ENCODE data around the gene PDE4D.

PDE4D gene

DNA sequence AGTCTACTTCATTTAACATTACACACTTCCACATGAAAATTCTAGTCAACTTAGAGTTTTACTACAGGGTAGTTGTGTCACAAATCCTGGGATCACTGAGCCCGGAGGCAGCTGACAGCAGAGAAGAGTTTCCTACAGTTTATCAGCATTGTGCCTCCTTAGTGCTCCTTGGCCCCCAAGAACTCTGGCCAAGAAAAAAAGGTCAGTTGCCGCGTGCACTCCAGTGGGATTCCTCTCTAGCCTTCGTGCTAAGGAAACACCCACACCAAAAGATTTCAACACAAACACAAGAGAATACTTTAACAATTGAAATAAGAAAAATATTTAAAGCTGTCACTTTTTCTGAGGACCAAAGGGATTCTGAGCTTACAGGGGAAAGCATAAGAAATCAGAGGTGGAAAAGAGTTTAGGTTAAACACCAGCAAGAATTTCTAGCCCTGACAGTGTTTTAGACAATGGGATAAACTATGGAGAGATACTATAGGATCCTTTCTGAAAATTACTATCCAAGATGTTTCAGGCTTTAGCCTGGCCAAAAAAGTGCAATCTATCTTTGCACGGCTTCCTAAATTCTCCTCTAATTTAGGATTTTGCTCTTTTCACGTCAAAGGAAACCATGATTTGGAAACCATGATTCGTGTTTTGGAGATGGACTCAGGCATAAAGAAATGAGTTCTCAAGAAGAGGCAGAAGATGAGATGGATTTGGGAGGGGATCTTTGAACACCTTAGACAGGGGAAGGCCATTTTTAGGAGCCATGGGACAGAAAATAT is 703.9 kb downstream of the PDE4D start:
- DNase-seq, result no peak

- DNase-seq, result no peak
These were observed 704.9 kb downstream of the PDE4D start for GRCh38 chr5:59188419-59189225.

DNA sequence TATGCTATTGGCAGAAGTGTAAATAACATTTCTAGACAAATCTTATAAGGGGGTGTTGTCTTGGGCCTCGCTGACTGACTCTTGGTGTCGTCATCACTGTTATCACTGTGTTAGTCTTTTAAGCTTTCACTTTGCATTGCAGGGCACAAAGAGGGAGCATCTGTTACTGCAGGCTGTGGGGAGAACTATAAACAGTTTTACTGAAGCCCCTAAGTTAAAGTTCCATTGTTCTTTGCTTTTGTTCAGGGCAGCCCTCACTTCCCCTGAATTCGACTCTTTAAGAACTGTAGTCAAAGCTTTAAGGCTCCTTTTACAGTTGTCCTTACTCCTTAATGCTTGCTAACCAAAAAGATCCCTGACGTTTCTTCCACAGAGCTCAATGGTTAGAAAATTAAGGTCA is 705.7 kb downstream of the PDE4D start:
- no peak for DNase-seq

GRCh38 chr5:59186623-59187022 is 706.9 kb downstream of the PDE4D start:
- DNase-seq, result no peak

DNA sequence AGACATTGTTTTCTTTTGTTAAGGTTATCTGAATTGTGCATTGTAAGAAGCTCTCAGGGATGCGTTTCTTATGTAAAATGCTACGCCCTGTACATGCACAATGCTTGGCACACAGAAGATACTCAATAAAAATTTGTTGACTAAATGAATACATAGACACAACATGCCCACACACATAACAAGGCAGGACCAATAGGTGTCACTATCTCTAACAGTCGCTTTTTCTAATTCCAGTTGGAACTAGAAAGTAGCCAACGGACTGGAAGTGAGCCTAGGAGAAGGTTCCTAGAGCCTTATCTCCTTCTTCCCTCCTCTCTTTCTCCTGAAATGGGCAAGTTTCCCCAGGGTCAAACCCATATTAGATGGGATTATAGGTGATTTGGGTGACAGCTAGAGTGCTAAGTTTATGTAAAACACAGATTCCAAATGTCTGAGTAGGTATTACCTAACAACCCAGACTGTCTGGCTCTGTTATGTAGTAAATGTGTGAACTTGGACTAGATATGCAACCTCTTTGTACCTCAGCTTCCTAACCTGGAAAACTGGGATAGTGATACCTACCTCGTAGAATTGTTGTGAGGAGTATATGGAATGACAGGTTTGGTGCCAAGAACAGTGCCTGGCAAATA is 707.7 kb downstream of the PDE4D start:
- no peak for DNase-seq

GRCh38 chr5:59184769-59185168 is 708.8 kb downstream of the PDE4D start:
- DNase-seq, result no peak

- no peak for DNase-seq
These were observed 710.8 kb downstream of the PDE4D start for GRCh38 chr5:59182760-59183159.

GRCh38 chr5:59180515-59180914 is 713.0 kb downstream of the PDE4D start:
- DNase-seq, result no peak

DNA sequence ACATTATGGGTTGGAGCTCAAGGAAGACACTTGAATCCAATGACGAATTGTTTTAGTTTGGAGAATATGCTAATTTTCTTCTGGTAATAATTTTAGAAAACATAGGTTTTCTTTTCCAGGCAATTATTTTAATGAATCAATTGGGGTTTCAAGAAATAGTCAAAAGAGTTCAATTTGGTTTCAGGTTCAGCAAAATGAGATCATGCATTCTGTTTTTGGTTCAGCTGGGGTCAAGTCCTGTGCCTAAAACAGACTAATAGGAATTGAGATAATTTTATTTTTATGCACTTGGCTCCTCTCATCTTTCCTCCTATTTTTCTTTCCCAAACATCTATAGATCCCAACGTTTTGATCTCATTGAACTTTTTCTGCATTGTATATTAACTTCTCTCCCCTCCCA is 713.8 kb downstream of the PDE4D start:
- no peak for DNase-seq

DNA sequence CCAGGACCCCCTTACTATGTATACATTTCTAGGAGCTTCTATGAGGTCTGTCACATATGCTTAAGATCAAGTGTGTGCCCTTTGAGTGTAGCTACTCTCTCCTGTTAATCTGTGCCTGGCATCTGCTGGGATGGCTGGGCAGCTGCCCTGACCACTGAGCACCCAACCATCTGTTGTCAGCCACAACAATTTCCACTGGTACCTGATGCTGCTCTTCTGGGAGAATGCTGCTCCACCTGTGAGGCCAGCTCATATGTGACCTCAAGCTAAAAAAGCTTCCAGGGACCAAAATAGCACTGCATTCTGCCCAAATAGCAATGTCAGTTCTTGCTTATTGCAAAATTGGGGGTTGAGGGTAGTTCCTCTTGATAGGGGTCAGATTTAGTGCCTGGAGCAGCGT is 715.0 kb downstream of the PDE4D start:
- DNase-seq, result no peak

- DNase-seq, result no peak
These were observed 715.5 kb downstream of the PDE4D start for GRCh38 chr5:59178071-59178470.

DNA sequence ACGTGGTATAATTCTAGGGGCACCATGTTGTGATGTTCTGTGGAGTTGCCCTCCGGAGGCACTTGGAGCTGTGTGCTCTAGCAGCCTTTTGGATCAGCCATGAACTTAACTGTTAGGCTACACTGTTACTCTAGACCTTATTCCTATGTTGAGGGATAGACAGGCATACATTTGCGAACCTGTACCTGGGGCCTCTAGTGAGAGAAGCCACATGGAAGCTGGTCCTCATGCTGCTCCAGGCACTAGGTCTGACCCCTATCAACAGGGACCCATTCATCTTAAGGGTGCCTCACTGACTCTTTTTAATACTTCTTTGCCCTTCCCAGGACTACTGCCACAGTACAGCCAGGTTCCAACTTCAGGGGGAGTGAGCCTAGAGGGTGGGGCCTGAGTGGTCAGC is 715.9 kb downstream of the PDE4D start:
- no peak for DNase-seq

- peak; percentile 8 for DNase-seq
These were observed 719.2 kb downstream of the PDE4D start for GRCh38 chr5:59174248-59174844.

GRCh38 chr5:59173578-59173977 is 719.9 kb downstream of the PDE4D start:
- DNase-seq, result no peak

GRCh38 chr5:59171131-59171530 is 722.4 kb downstream of the PDE4D start:
- no peak for DNase-seq

- no peak for DNase-seq
These were observed 723.8 kb downstream of the PDE4D start for GRCh38 chr5:59169768-59170150.

DNA sequence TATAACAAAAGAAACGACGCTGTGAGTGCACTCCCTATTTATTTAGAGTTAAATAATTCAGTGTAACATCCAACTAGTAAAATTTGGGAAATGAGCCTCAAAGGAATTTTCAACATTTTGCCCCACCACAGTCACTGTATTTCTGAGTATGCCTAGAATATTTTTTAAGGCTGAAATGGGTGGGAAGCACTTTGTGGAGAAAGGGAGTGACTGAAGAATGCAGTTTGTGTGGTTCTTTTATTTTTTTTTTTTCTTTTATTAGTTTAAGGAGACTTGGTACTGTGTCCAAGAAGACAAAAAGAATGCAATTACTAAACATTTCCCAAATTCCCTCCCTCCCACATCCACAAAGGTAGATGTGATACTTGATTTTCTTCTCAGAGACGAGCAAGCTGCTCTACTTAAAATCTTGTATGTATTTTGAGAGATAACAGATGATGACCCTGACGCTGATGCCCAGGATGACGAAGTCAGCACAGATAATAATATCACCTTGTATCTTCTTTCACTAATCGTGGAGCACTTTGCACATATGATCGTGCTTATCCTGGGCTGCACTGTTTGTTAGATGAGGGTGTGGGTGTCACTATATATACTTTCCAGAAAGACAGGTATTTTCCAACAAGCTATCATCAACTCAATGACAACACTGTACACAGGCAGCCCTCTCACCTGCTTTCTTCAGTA is 724.3 kb downstream of the PDE4D start:
- no peak for DNase-seq

- no peak for DNase-seq
These were observed 725.5 kb downstream of the PDE4D start for GRCh38 chr5:59168067-59168466.

DNA sequence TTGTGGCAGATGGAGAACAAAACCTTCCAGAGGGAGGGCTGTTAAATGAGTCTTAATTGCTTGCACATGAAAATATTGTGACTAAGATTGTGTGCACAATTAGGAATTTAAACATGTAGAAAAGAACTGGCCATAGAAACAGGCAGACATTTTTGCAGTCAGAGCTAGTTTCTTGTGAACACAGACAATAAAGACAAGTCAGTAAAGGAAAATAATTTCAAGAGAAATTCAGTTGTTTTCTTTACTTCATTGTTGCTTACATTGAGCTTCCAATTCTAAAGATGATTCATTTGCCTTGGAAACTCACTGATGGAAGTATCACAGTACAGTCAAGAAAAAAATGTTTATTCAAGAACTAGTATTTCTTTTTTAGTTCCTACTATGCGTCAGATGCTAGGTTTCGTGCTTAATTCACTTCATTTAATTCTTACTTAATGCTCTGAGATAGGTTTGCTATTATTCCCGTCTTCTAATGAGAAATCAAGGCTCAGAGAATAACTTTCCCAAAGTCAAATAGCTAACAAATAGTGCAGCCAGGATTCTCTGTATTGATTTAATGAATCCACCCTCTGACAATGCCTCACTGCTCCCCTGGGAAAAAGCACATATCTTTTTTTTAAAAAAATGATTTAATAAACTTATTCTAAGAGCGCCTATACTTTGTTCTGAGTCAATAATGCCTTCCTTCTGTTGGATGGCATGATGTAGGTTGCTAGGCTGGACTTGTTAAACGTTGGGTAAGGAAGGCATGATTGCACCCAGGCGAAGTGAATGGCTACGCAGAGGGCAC is 729.3 kb downstream of the PDE4D start:
- no peak for DNase-seq

GRCh38 chr5:59161221-59162105 is 732.1 kb downstream of the PDE4D start:
- DNase-seq, result no peak
